Keratinocyte (primary cell): ENCODE measurements around the gene STX10. TPM values are rescaled to one million over a fixed set of nuclear protein-coding genes. Genes with fewer than 3 reads are reported as not detected.

Source experiments
- DNase-seq: peaks from one replicate; pipeline ENCODE4 v3.0.0-alpha.2; 2011; ENCODE audit warnings: low read depth, missing footprints, low spot score
- FAIRE-seq: peaks from 2 replicates; lab custom pipeline; 2011; peaks lifted over from hg19 to GRCh38; lab: Jason Lieb, UNC
- H2AFZ ChIP-seq: 2 replicates; pipeline ENCODE4 v1.6.0; 2012; ENCODE audit warnings: low read length, control low read depth, inconsistent platforms; ENCODE audit not compliant: control insufficient read depth
- H3K27ac ChIP-seq: 2 replicates; pipeline ENCODE4 v1.5.1; 2011; ENCODE audit warnings: low read length; ENCODE audit not compliant: control insufficient read depth, insufficient read depth
- H3K27me3 ChIP-seq: 3 replicates; pipeline ENCODE4 v1.6.0; 2011; ENCODE audit warnings: low read length; ENCODE audit not compliant: control insufficient read depth, insufficient read depth; ENCODE audit errors: extremely low read depth
- H3K36me3 ChIP-seq, 2 experiments: 2 replicates in 1 of 2; 3 replicates in 1 of 2; pipeline ENCODE4 v1.5.1; 2011; ENCODE audit warnings: low read length in 2 of 2, mild to moderate bottlenecking in 1 of 2; ENCODE audit not compliant: control insufficient read depth in 2 of 2, insufficient read depth in 2 of 2; ENCODE audit errors: extremely low read depth in 1 of 2
- H3K4me1 ChIP-seq: 3 replicates; pipeline ENCODE4 v1.5.1; 2011; ENCODE audit warnings: low read length; ENCODE audit not compliant: control insufficient read depth, insufficient read depth; ENCODE audit errors: extremely low read depth
- H3K4me2 ChIP-seq: 3 replicates; pipeline ENCODE4 v1.6.0; 2011; ENCODE audit warnings: low read depth, low read length; ENCODE audit not compliant: control insufficient read depth, insufficient read depth; ENCODE audit errors: extremely low read depth
- H3K4me3 ChIP-seq, 3 experiments: fragments of 200-600 bp in 1 of 3; sonication (generic) in 1 of 3; 2 replicates in 2 of 3; 3 replicates in 1 of 3; pipeline ENCODE4 v1.5.1; 2011 to 2016; ENCODE audit warnings: low read length in 3 of 3, mild to moderate bottlenecking in 3 of 3, control low read depth in 2 of 3, inconsistent platforms in 1 of 3, low read depth in 1 of 3, mixed read lengths in 1 of 3, mixed run types in 1 of 3, moderate library complexity in 1 of 3; ENCODE audit not compliant: control insufficient read depth in 2 of 3, insufficient read depth in 2 of 3; ENCODE audit errors: extremely low read depth in 1 of 3
- H3K79me2 ChIP-seq: 2 replicates; pipeline ENCODE4 v1.6.0; 2012; ENCODE audit warnings: low read length; ENCODE audit not compliant: control insufficient read depth, insufficient read depth
- H3K9ac ChIP-seq: 3 replicates; pipeline ENCODE4 v1.6.0; 2011; ENCODE audit warnings: low read length; ENCODE audit not compliant: control insufficient read depth, insufficient read depth; ENCODE audit errors: extremely low read depth
- H3K9me1 ChIP-seq: 3 replicates; pipeline ENCODE4 v1.6.0; 2011; ENCODE audit warnings: low read length; ENCODE audit not compliant: control insufficient read depth, insufficient read depth; ENCODE audit errors: extremely low read depth
- H3K9me3 ChIP-seq: 2 replicates; pipeline ENCODE4 v1.5.1; 2012; ENCODE audit warnings: low read depth, low read length; ENCODE audit not compliant: control insufficient read depth
- H4K20me1 ChIP-seq: 3 replicates; pipeline ENCODE4 v1.6.0; 2011; ENCODE audit warnings: low read length; ENCODE audit not compliant: control insufficient read depth, insufficient read depth; ENCODE audit errors: extremely low read depth
- CTCF ChIP-seq, 3 experiments: IDR thresholded peaks in 1 of 3; conservative IDR thresholded peaks in 1 of 3; optimal IDR thresholded peaks in 1 of 3; 2 replicates in 2 of 3; 3 replicates in 1 of 3; pipeline versions ENCODE3 to v1.5.1; 2011; ENCODE audit warnings: low read length in 3 of 3, mild to moderate bottlenecking in 3 of 3, moderate library complexity in 2 of 3, control low read depth in 1 of 3, inconsistent platforms in 1 of 3; ENCODE audit not compliant: insufficient read depth in 2 of 3; ENCODE audit errors: extremely low read depth in 1 of 3
- EZH2 ChIP-seq: IDR thresholded peaks from one replicate; pipeline ENCODE4 v1.6.1; 2012; ENCODE audit warnings: inconsistent platforms, mild to moderate bottlenecking, low read length, moderate library complexity
- dilution Hi-C: fragments of 300-500 bp; cut with MboI; formaldehyde crosslinking; loops from one replicate; pipeline ENCODE4 v1.7.0; 2020; ENCODE audit warnings: low sequenced_read_pairs; ENCODE audit not compliant: extremely low pct_ligation_motif_present
- polyA plus RNA-seq, 5 experiments: library from polyadenylated mRNA; depleted of rRNA in 3 of 5; stranded (reverse) in 3 of 5; stranded (forward) in 1 of 5; unstranded in 1 of 5; fragments of >200 nt; gene quantifications; 1 replicate in 1 of 5; 2 replicates in 3 of 5; 3 replicates in 1 of 5; pipeline versions ENCODE4 v1.2.1 to v1.2.3, GENCODE V29; 2011 to 2012; ENCODE audit warnings: missing spikeins in 2 of 5, low read depth in 1 of 5, low replicate concordance in 1 of 5

The STX10 gene
- polyA plus RNA-seq, 1 donor (not counting 4 experiments of a cell fraction or from before 2014, with no cell fraction given) = 65.2 TPM

- H3K4me2 ChIP-seq = peak overlapping the region; percentile 91
- dilution Hi-C loops = no loop called here
- FAIRE-seq = no peak
- H3K4me1 ChIP-seq = peaks cover 13% of the 10 kb centered on the region
- H3K27me3 ChIP-seq = no peaks in the 10 kb centered on the region
- H3K9me1 ChIP-seq = no peaks in the 10 kb centered on the region
- DNase-seq = no peak
- peak overlapping the region; percentile 62 to 99 (median 96) for H3K4me3 ChIP-seq
- peaks cover 2 to 16% of the 10 kb centered on the region in 2 experiments for H3K36me3 ChIP-seq
- H2AFZ ChIP-seq = no peak overlapping the region
- H3K9ac ChIP-seq = peak overlapping the region; percentile 84
- no peak for TF ChIP-seq EZH2
- no peak for TF ChIP-seq CTCF (optimal IDR thresholded peaks at IDR 0.05 in 1 of 3, IDR thresholded peaks at IDR 0.05 in 1 of 3, conservative IDR thresholded peaks at IDR 0.05 in 1 of 3; ENCODE audit: extremely low read depth in 1 of 3, insufficient read depth in 2 of 3, low read length in 3 of 3)
- peaks cover 30% of the 10 kb centered on the region for H3K79me2 ChIP-seq
- H4K20me1 ChIP-seq = peaks cover 9% of the 10 kb centered on the region
- H3K9me3 ChIP-seq = no peaks in the 10 kb centered on the region
- peak overlapping the region; percentile 96 for H3K27ac ChIP-seq
Measured at GRCh38 chr19:13155472-13156359, 5.5 kb upstream of the STX10 start.

GRCh38 chr19:13154911-13155471 is 4.8 kb upstream of the STX10 start:
- dilution Hi-C loops = no loop called here
- no peak for DNase-seq

More at GRCh38 chr19:13154911-13155471, 4.8 kb upstream of the STX10 start:
- Histone ChIP-seq H3K79me2 (peaks cover 34% of the 10 kb centered on the region), H3K9me1 (no peaks in the 10 kb centered on the region), H3K27ac (peak overlapping the region; percentile 96), H3K4me2 (peak overlapping the region; percentile 91), H3K4me1 (peaks cover 13% of the 10 kb centered on the region), H4K20me1 (peaks cover 9% of the 10 kb centered on the region), H3K4me3 (peak overlapping the region; percentile 62 to 99 (median 96)), H3K36me3 (peaks cover 2 to 16% of the 10 kb centered on the region in 2 experiments), H3K27me3 (no peaks in the 10 kb centered on the region), H3K9me3 (no peaks in the 10 kb centered on the region), H2AFZ (no peak overlapping the region), H3K9ac (peak overlapping the region; percentile 84)
- TF ChIP-seq CTCF (optimal IDR thresholded peaks at IDR 0.05 in 1 of 3, IDR thresholded peaks at IDR 0.05 in 1 of 3, conservative IDR thresholded peaks at IDR 0.05 in 1 of 3; ENCODE audit: extremely low read depth in 1 of 3, insufficient read depth in 2 of 3, low read length in 3 of 3) = peak in 2 of 3 experiments; percentile 10 to 32
- TF ChIP-seq EZH2 = no peak
- FAIRE-seq = no peak
